Motor neuron (in vitro differentiated cells): Measurements from ENCODE around the gene DQX1. TPM values are rescaled to one million over a fixed set of nuclear protein-coding genes. Genes with fewer than 3 reads are reported as not detected.

Source experiments
- ATAC-seq, 8 experiments: fragments of 200-7000 bp; cut with Tn5 transposase; replicated peaks in 6 of 8; 2 replicates each; pipeline ENCODE4 v1.8.0; 2021; ENCODE audit warnings: mild to moderate bottlenecking in 8 of 8, moderate library complexity in 8 of 8
- H3K27ac ChIP-seq, 2 donors: fragments of 250-450 bp; sonication (Bioruptor Pico); 2 replicates each; pipeline ENCODE4 v1.9.0; 2021; ENCODE audit warnings: antibody characterized with exemption in 2 of 2, mild to moderate bottlenecking in 2 of 2, moderate library complexity in 1 of 2
- H3K4me1 ChIP-seq, 2 donors: fragments of 250-450 bp; sonication (Bioruptor Pico); replicated peaks in 1 of 2; 2 replicates each; pipeline ENCODE4 v1.6.1; 2021; ENCODE audit warnings: antibody characterized with exemption in 2 of 2, mild to moderate bottlenecking in 2 of 2, moderate library complexity in 1 of 2
- H3K4me3 ChIP-seq, 5 donors: fragments of 250-450 bp; sonication (Bioruptor Pico); 2 replicates each; pipeline ENCODE4 v1.9.0; 2021; ENCODE audit warnings: antibody characterized with exemption in 5 of 5, mild to moderate bottlenecking in 5 of 5, moderate library complexity in 4 of 5
- WGBS, 10 experiments: fragments of 450-650 bp; shearing (Covaris generic); methylation state at CpG; one replicate each; pipeline ENCODE4 v1.0.0; 2022; 5-methylcytosine and 5-hydroxymethylcytosine counted together
- in situ Hi-C, 9 experiments: fragments of 400-800 bp; cut with MboI; loops; one replicate each; pipeline ENCODE4 v1.15.0; 2021; ENCODE audit warnings: low sequenced_read_pairs in 9 of 9, low pct_unique_long_range_greater_than_20kb in 2 of 9; ENCODE audit not compliant: unreplicated experiment in 9 of 9
- total RNA-seq, 8 experiments: library from RNA; unstranded; fragments of 300-600 nt; gene quantifications; 2 replicates each; pipeline versions ENCODE4 v1.2.3 to v1.2.4, GENCODE V29; 2022

DQX1 gene
- total RNA-seq, 8 experiments from 2014 or later = 0.11 to 1.0 (median 0.31) TPM; not detected in 1

GRCh38 chr2:74522516-74522915 is 3.5 kb downstream of the DQX1 start:
- H3K27ac ChIP-seq = no peak overlapping the region
- WGBS, 10 experiments = 20 to 90% (median 44%) methylated on average over 1 to 3 of the region's 3 CpGs; no CpG with 5 or more reads in 3 of the 10 experiments
- H3K4me1 ChIP-seq = no peaks in the 10 kb centered on the region
- in situ Hi-C loops = no loop called here
- H3K4me3 ChIP-seq = no peak overlapping the region
- ATAC-seq = no peak

GRCh38 chr2:74516650-74517049 is 9.4 kb downstream of the DQX1 start:
- Histone ChIP-seq H3K4me3 (peak overlapping the region in 3 of 5 donors; percentile 20 to 35 (median 24)), H3K4me1 (peaks cover 0 to 3% of the 10 kb centered on the region in 2 donors), H3K27ac (no peak overlapping the region)
- WGBS, 10 experiments = 58 to 100% (median 68%) methylated on average over 1 to 9 of the region's 13 CpGs; no CpG with 5 or more reads in 3 of the 10 experiments
- in situ Hi-C loops = no loop called here
- no peak for ATAC-seq

GRCh38 chr2:74515981-74516633 is 9.9 kb downstream of the DQX1 start:
- in situ Hi-C loops = no loop called here
- no peak overlapping the region for H3K27ac ChIP-seq
- peak overlapping the region; percentile 9 to 35 (median 24) for H3K4me3 ChIP-seq
- 4 to 20% (median 15%) methylated on average over 1 to 27 of the region's 72 CpGs; no CpG with 5 or more reads in 7 of the 10 experiments for WGBS, 10 experiments
- peak; percentile 31 to 96 (median 83) for ATAC-seq
- H3K4me1 ChIP-seq = peaks cover 0 to 3% of the 10 kb centered on the region in 2 donors

GRCh38 chr2:74515271-74515980 is 10.6 kb downstream of the DQX1 start:
- Histone ChIP-seq H3K4me3 (peak overlapping the region in 2 of 5 donors; percentile 25 to 35), H3K4me1 (peaks cover 0 to 3% of the 10 kb centered on the region in 2 donors), H3K27ac (no peak overlapping the region)
- 12 to 33% (median 21%) methylated on average over 3 to 13 of the region's 60 CpGs; no CpG with 5 or more reads in 7 of the 10 experiments for WGBS, 10 experiments
- in situ Hi-C loops = no loop called here
- no peak for ATAC-seq

DNA sequence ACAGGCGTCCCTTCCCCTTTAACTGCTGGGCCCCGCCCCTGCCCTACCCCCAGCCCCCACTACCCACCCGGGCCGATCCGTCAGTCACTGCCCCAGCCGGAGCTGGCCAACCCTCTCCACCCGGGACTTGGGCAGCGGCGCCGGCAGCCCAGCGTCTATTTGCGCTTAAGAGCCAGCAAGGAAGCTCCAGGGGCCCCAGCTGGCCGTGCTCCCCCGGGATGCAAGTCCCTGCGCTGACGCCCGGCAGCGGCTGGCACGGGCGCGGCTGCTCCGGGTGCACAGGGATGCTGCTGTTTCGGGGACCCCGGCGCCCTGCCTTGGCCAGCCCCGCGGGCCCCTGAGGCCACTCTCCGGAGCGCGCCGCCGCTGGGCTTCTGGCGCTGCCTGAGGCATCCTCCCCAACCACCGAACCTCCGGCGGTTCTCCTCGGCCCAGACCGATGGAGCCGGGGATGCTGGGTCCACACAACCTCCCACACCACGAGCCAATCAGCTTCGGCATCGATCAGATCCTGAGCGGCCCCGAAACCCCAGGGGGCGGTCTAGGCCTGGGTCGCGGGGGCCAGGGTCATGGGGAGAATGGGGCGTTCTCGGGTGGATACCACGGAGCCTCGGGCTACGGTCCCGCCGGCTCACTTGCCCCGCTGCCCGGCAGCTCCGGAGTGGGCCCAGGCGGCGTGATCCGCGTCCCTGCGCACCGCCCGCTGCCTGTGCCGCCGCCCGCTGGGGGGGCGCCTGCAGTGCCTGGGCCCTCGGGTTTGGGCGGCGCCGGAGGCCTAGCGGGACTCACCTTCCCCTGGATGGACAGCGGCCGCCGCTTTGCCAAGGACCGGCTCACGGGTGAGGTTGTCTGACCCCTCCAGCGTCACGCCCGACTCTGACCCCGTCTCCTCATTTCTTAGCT is 11.4 kb downstream of the DQX1 start, which contains the start of gene TLX2:
TLX2 (plus strand) TSS at position 83 of the 903 bp plus-strand sequence; CDS start at position 440, 357 bp downstream.
- ATAC-seq = peak in 7 of 8 experiments; percentile 4 to 46 (median 35)
- peaks cover 0 to 3% of the 10 kb centered on the region in 2 donors for H3K4me1 ChIP-seq
- no peak within 1 kb of the TSS for H3K27ac ChIP-seq
- in situ Hi-C loops = no loop called here
- no peak within 1 kb of the TSS for H3K4me3 ChIP-seq
- WGBS, 10 experiments = 3 to 25% methylated on average over 4 to 21 of the region's 82 CpGs; no CpG with 5 or more reads in 8 of the 10 experiments

GRCh38 chr2:74513605-74514367 is 12.2 kb downstream of the DQX1 start:
- Histone ChIP-seq H3K27ac (no peak overlapping the region), H3K4me1 (peaks cover 0 to 3% of the 10 kb centered on the region in 2 donors), H3K4me3 (no peak overlapping the region)
- ATAC-seq = peak; percentile 15 to 68 (median 40)
- 1 to 20% (median 5%) methylated on average over 2 to 18 of the region's 52 CpGs; no CpG with 5 or more reads in 6 of the 10 experiments for WGBS, 10 experiments
- in situ Hi-C loops = no loop called here

DNA sequence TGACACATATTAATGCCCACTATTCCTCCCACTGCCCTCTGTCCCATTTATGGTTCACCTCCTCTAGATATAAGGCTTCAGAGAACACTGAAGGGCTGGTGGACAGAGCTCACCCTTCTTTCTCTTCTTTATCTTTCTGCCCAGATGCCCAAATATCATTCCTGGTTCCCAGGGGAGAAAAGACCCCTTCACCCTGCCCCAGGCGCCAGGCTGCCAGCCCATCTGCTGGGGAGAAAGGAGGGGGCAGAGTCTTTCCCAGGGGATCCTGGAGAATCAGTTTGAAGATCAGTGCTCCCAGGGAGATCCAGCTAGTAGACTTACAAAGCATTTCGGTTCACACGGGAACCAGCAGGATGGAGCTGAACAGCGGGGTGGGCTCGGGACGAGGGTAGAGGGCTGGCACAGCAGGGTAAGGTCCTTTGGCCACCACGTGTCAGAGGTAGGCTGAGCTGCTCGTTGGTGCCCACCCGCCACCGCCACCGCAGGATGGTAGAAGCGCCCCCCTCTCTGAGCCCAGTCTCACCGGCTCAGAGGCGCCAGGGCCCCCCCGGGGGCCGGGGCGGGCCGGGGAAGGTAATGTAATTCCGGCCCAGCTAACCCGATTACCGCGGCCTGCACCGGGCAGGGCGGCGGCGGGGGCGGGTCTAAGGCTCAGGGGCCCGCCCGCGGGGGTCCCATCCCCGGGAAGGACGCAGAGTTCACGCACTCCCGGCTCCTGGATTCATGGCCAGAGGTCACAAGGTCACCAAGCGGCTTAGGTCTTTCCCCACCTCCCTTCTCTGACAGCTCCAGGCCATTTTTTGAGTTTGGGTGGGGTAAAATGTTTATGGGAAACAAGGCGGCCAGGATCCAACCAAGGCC is 13.1 kb downstream of the DQX1 start:
- H3K4me1 ChIP-seq = peaks cover 3 to 4% of the 10 kb centered on the region in 2 donors
- H3K4me3 ChIP-seq = no peak overlapping the region
- peak in 1 of 8 experiments; percentile 7 for ATAC-seq
- H3K27ac ChIP-seq = no peak overlapping the region
- 0 to 33% (median 14%) methylated on average over 1 to 2 of the region's 36 CpGs; no CpG with 5 or more reads in 6 of the 10 experiments for WGBS, 10 experiments
- in situ Hi-C loops = no loop called here

GRCh38 chr2:74511104-74511989 is 14.7 kb downstream of the DQX1 start:
- Histone ChIP-seq H3K4me1 (peaks cover 7 to 8% of the 10 kb centered on the region in 2 donors), H3K4me3 (no peak overlapping the region), H3K27ac (no peak overlapping the region)
- no peak for ATAC-seq
- in situ Hi-C loops = no loop called here
- 27 to 80% (median 40%) methylated on average over 2 to 9 of the region's 11 CpGs; no CpG with 5 or more reads in 3 of the 10 experiments for WGBS, 10 experiments

GRCh38 chr2:74510272-74510671 is 15.8 kb downstream of the DQX1 start:
- no peak overlapping the region for H3K4me3 ChIP-seq
- in situ Hi-C loops = no loop called here
- no peak for ATAC-seq
- WGBS, 10 experiments = 14 to 100% (median 72%) methylated on average over 1 to 4 of the region's 4 CpGs
- H3K4me1 ChIP-seq = peaks cover 12 to 13% of the 10 kb centered on the region in 2 donors
- H3K27ac ChIP-seq = no peak overlapping the region

- ATAC-seq = peak; percentile 9 to 58 (median 53)
- in situ Hi-C loops = no loop called here
- H3K4me3 ChIP-seq = peak overlapping the region; percentile 71 to 92 (median 81)
- H3K27ac ChIP-seq = peak overlapping the region; percentile 99 to 100
- peaks cover 13 to 16% of the 10 kb centered on the region in 2 donors for H3K4me1 ChIP-seq
- 0 to 100% (median 8%) methylated on average over 2 to 11 of the region's 38 CpGs; no CpG with 5 or more reads in 1 of the 10 experiments for WGBS, 10 experiments
Measured at GRCh38 chr2:74507926-74508520, 18.0 kb downstream of the DQX1 start.
